Measurements from ENCODE around the gene PUM2.

- TF ChIP-seq POLR2A (IDR thresholded peaks at IDR 0.05) (no peak), CTCF (IDR thresholded peaks at IDR 0.05) (peak in 2 of 3 donors; percentile 17 to 30)
Measured at GRCh38 chr2:20326163-20326780, 24.4 kb downstream of the PUM2 start.
